Calu3 (cell line): ENCODE data around the gene HSPA1A. TPM values are rescaled to one million over a fixed set of nuclear protein-coding genes. Genes with fewer than 3 reads are reported as not detected.
A peak's percentile ranks its signal among the peaks of the same experiment; 100 is the strongest.
"Not testable (repeated sequence)": the region's sequence is repeated elsewhere in the genome, so short reads cannot be mapped to it uniquely, and the experiment has no call there.

Source experiments
- BruUV-seq: library from RNA; stranded (reverse); fragments of 400-500 nt; replicated peaks from 2 replicates; lab custom pipeline; 2021; lab: Mats Ljungman, UMichigan
- CTCF ChIA-PET: fragments of 300-600 bp; sonication (Branson Sonifier 250); formaldehyde crosslinking; loops from one replicate; lab custom pipeline; 2022; ENCODE audit warnings: antibody characterized with exemption; lab: Charles Lee
- DNase-seq: peaks from one replicate; pipeline ENCODE4 v3.0.0; 2022
- H3K27ac Mint-ChIP-seq: one replicate; pipeline ENCODE4 v1.8.0; 2022; ENCODE audit warnings: mixed read lengths; ENCODE audit not compliant: unreplicated experiment
- H3K27me3 Mint-ChIP-seq: one replicate; pipeline ENCODE4 v1.8.0; 2022; ENCODE audit warnings: mixed read lengths; ENCODE audit not compliant: unreplicated experiment
- H3K36me3 Mint-ChIP-seq: one replicate; pipeline ENCODE4 v1.8.0; 2022; ENCODE audit warnings: mild to moderate bottlenecking, moderate library complexity, mixed read lengths; ENCODE audit not compliant: insufficient read depth, unreplicated experiment
- H3K4me1 Mint-ChIP-seq: one replicate; pipeline ENCODE4 v1.8.0; 2022; ENCODE audit warnings: mild to moderate bottlenecking, low read depth, mixed read lengths; ENCODE audit not compliant: unreplicated experiment
- H3K4me3 Mint-ChIP-seq: one replicate; pipeline ENCODE4 v1.8.0; 2022; ENCODE audit warnings: mild to moderate bottlenecking, low read depth, moderate library complexity, mixed read lengths; ENCODE audit not compliant: unreplicated experiment
- H3K9me3 Mint-ChIP-seq: one replicate; pipeline ENCODE4 v1.8.0; 2022; ENCODE audit warnings: low read depth, mixed read lengths; ENCODE audit not compliant: unreplicated experiment
- intact Hi-C: fragments of 100-400 bp; cut with micrococcal nuclease; formaldehyde crosslinking; loops from one replicate; pipeline ENCODE4 v1.10.0; 2022; ENCODE audit not compliant: unreplicated experiment
- total RNA-seq: library from RNA; stranded (reverse); gene quantifications from 2 replicates; pipeline ENCODE4 v1.2.3, GENCODE V29; 2022
- TF ChIP-seq, protein P1 (sequence below): fragments of 200-600 bp; IDR thresholded peaks from one replicate; pipeline ENCODE4 v1.8.0; 2022; ENCODE audit warnings: antibody characterized with exemption; ENCODE audit not compliant: unreplicated experiment

HSPA1A gene
- total RNA-seq, 1 experiment from 2014 or later, result 1,263 TPM

DNA sequence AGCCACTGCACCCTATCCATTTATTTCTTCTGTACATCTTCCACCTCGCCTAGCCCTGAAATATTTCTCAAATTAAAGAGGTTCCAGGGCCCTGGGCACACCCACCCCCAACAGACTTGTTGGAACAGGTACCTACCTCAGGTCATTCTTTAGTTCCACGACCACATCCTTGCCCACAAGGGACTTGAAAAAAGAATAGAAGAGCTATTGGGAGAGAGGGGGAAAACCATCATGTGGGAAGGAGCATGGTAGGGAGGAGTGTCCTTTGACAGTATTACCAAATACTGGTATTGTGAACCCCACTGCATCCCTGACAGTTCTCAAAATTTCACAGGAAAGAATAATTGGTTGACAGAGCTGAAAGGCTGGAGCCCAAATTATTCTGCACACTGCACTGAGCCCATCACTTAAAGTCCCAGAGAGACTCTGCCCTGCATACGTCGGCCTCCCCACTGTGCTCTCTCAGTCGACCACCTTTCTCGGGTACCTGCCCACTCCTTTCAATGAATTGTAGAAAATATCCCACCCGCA lies 9.3 kb upstream of the HSPA1A start:
- no peaks in the 10 kb centered on the region for H3K27me3 Mint-ChIP-seq
- CTCF ChIA-PET, result interaction anchor here (0.5 to 2.3 kb wide), 16 partner anchors 9 to 477 kb away, joined by 3 to 25 read pairs (median 9); partner anchors contain the start of genes CFB, DDAH2, HSPA1A and HSPA1L
- H3K4me3 Mint-ChIP-seq, result peak overlapping the region; percentile 99
- no TSS peak for BruUV-seq
- peaks cover 61% of the 10 kb centered on the region for H3K36me3 Mint-ChIP-seq
- intact Hi-C loops, result no loop called here
- peak overlapping the region; percentile 96 for H3K27ac Mint-ChIP-seq
- H3K9me3 Mint-ChIP-seq, result no peaks in the 10 kb centered on the region
- DNase-seq, result no peak
- TF ChIP-seq, protein P1, sequence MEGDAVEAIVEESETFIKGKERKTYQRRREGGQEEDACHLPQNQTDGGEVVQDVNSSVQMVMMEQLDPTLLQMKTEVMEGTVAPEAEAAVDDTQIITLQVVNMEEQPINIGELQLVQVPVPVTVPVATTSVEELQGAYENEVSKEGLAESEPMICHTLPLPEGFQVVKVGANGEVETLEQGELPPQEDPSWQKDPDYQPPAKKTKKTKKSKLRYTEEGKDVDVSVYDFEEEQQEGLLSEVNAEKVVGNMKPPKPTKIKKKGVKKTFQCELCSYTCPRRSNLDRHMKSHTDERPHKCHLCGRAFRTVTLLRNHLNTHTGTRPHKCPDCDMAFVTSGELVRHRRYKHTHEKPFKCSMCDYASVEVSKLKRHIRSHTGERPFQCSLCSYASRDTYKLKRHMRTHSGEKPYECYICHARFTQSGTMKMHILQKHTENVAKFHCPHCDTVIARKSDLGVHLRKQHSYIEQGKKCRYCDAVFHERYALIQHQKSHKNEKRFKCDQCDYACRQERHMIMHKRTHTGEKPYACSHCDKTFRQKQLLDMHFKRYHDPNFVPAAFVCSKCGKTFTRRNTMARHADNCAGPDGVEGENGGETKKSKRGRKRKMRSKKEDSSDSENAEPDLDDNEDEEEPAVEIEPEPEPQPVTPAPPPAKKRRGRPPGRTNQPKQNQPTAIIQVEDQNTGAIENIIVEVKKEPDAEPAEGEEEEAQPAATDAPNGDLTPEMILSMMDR, result no peak
- peaks cover 19% of the 10 kb centered on the region for H3K4me1 Mint-ChIP-seq

DNA sequence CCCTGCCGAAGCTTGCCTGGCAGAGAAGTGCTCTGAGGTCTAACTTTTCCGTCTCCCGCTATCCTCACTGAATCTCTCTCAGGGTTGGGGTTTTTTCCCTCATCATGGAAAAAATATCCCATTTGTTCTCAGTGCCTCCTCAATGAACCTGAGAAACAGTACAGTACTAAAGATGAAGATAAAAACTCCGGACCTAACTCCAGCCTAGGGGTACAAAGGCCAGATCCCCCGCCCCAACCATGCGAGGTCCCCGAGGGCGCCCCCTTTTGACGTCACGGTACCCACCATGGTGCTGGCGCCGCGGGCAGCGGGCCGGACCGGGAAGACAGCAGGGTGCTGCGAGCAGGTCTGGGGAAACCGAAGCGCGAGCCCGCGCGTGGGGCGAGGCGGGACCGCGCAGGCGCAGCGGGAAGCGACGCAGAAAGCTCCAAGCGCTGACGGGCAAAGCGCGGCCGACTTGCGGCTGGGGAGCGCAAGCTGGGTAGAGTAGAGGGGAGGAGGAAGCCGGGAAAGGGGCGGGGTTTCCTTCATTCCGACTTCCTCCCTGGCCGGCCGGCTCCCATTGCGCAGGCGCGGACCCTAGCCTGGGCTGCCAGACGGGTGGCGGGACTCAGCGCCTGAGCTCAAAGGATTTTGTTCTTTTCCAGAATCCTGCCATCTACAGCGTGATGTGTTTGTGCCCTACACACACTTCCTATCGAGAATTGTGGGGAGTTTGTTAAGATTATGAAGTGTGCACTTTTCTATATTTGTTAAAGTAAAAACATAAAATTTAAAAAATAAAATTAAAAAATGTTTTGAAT lies 8.7 kb upstream of the HSPA1A start, which contains the start of gene LSM2:
Gene LSM2 (minus strand): TSS at position 497 of the 803 bp plus-strand sequence. CDS start 209 bp downstream, at position 288.
- peaks cover 54% of the 10 kb centered on the region for H3K36me3 Mint-ChIP-seq
- no peaks in the 10 kb centered on the region for H3K9me3 Mint-ChIP-seq
- DNase-seq, result peak; percentile 100
- H3K4me1 Mint-ChIP-seq, result peaks cover 19% of the 10 kb centered on the region
- peak within 1 kb of the TSS; percentile 99 for H3K4me3 Mint-ChIP-seq
- peak within 1 kb of the TSS; percentile 96 for H3K27ac Mint-ChIP-seq
- CTCF ChIA-PET, result interaction anchor here (0.7 to 2.3 kb wide), 22 partner anchors 8 to 139 kb away, joined by 3 to 25 read pairs (median 6); partner anchors contain the start of genes CFB, DDAH2, HSPA1A and HSPA1B
- intact Hi-C loops, result no loop called here
- H3K27me3 Mint-ChIP-seq, result no peaks in the 10 kb centered on the region
- TSS peak; percentile 70 for BruUV-seq
- TF ChIP-seq, protein P1, result peak; percentile 89

DNA sequence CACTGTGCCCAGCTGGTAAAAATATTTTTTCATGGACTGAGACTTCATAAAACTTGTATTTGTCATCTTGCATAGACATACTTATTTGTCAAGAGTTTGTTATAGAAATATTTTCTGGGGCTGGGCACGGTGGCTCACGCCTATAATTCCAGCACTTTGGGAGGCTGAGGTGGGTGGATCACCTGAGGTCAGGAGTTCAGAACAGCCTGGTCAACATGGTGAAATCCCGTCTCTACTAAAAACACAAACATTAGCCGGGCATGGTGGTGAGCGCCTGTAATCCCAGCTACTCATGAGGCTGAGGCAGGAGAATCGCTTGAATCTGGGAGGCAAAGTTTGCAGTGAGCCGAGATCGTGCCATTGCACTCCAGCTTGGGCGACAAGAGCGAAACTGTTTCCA lies 6.7 kb upstream of the HSPA1A start:
- BruUV-seq, H3K27ac Mint-ChIP-seq, intact Hi-C loops, H3K9me3 Mint-ChIP-seq, H3K4me3 Mint-ChIP-seq, H3K27me3 Mint-ChIP-seq, CTCF ChIA-PET, DNase-seq: not testable (repeated sequence)
- H3K4me1 Mint-ChIP-seq, result peaks cover 29% of the 10 kb centered on the region
- H3K36me3 Mint-ChIP-seq, result peaks cover 36% of the 10 kb centered on the region

DNA sequence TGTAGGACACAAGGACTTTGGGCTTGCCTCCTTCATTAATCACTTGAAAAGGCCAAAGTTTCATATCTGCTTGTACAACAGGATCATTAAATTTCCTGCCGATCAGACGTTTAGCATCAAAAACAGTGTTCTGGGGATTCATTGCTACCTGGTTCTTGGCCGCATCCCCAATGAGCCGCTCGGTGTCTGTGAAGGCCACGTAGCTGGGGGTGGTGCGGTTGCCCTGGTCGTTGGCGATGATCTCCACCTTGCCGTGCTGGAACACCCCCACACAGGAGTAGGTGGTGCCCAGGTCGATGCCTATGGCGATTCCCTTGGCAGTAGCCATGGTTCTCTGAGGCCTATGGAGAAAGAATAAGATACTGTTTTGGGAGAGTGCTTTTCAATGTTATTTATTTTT lies 3.7 kb upstream of the HSPA1A start:
- Mint-ChIP-seq H3K4me1 (peaks cover 24% of the 10 kb centered on the region), H3K27ac (no peak overlapping the region), H3K27me3 (no peaks in the 10 kb centered on the region), H3K4me3 (no peak overlapping the region), H3K9me3 (no peaks in the 10 kb centered on the region), H3K36me3 (peaks cover 28% of the 10 kb centered on the region)
- DNase-seq, result no peak
- intact Hi-C loops, result no loop called here
- TF ChIP-seq, protein P1, result no peak
- BruUV-seq, result no TSS peak
- CTCF ChIA-PET, result interaction anchor here (1.0 kb wide), 1 partner anchor 16 kb away, joined by 4 read pairs; the partner anchor contains the start of gene VARS1
